GM12878 (cell line): Measurements from ENCODE around the gene ZNF226. TPM values are rescaled to one million over a fixed set of nuclear protein-coding genes. Genes with fewer than 3 reads are reported as not detected.

Source experiments
- ATAC-seq: fragments of 200-7000 bp; cut with Tn5 transposase; 3 replicates; pipeline ENCODE4 v1.9.1; 2020; ENCODE audit warnings: mild to moderate bottlenecking, moderate library complexity
- BruUV-seq: library from RNA; stranded (reverse); fragments of 400-500 nt; replicated peaks from 2 replicates; lab custom pipeline; 2021; lab: Mats Ljungman, UMichigan
- CTCF ChIA-PET: fragments of 300-600 bp; sonication (Branson Sonifier 250); formaldehyde crosslinking; extraction: SDS; loops from one replicate; lab custom pipeline; 2021; ENCODE audit warnings: inconsistent platforms; lab: Yijun Ruan, JAX
- POLR2A ChIA-PET: fragments of 350-600 bp; formaldehyde crosslinking; extraction: SDS; loops from one replicate; lab custom pipeline; 2021; ENCODE audit warnings: inconsistent platforms; lab: Charles Lee
- RAD21 ChIA-PET: fragments of 300-600 bp; sonication (Branson Sonifier 250); formaldehyde crosslinking; loops from one replicate; lab custom pipeline; 2023; ENCODE audit warnings: antibody characterized with exemption; ENCODE audit not compliant: unreplicated experiment; lab: Charles Lee
- SMC1A ChIA-PET: fragments of 300-600 bp; sonication (Branson Sonifier 250); formaldehyde crosslinking; loops from one replicate; lab custom pipeline; 2023; ENCODE audit not compliant: unreplicated experiment, uncharacterized antibody; lab: Charles Lee
- DNase-seq: peaks from one replicate; pipeline ENCODE4 v3.0.0-alpha.2; 2011; ENCODE audit warnings: low read depth, low spot score
- FAIRE-seq: peaks from 3 replicates; lab custom pipeline; 2011; peaks lifted over from hg19 to GRCh38; lab: Jason Lieb, UNC
- H2AFZ ChIP-seq: 2 replicates; pipeline ENCODE4 v1.6.0; 2011; ENCODE audit warnings: low read depth, low read length, control low read depth; ENCODE audit not compliant: control insufficient read depth
- H3K27ac ChIP-seq: 2 replicates; pipeline ENCODE4 v1.5.1; 2011; ENCODE audit warnings: control low read depth; ENCODE audit not compliant: control insufficient read depth, insufficient read depth
- H3K27me3 ChIP-seq, 2 experiments: replicated peaks in 1 of 2; 2 replicates each; pipeline versions ENCODE4 v1.6.0 to v1.6.1; 2011; ENCODE audit warnings: low read length in 1 of 2; ENCODE audit not compliant: control insufficient read depth in 2 of 2, insufficient read depth in 2 of 2
- H3K36me3 ChIP-seq, 2 experiments: 2 replicates each; pipeline ENCODE4 v1.5.1; 2011; ENCODE audit warnings: low read length in 1 of 2; ENCODE audit not compliant: control insufficient read depth in 2 of 2, insufficient read depth in 2 of 2
- H3K4me1 ChIP-seq: 2 replicates; pipeline ENCODE4 v1.6.1; 2011; ENCODE audit warnings: mild to moderate bottlenecking, low read length, moderate library complexity, mixed read lengths; ENCODE audit not compliant: control insufficient read depth, insufficient read depth
- H3K4me2 ChIP-seq: 2 replicates; pipeline ENCODE4 v1.6.0; 2011; ENCODE audit warnings: control low read depth; ENCODE audit not compliant: control insufficient read depth, insufficient read depth
- H3K4me3 ChIP-seq: fragments of 200-600 bp; sonication (generic); 2 replicates; pipeline ENCODE4 v1.5.1; 2016
- H3K79me2 ChIP-seq: 2 replicates; pipeline ENCODE4 v1.6.0; 2011; ENCODE audit warnings: low read length; ENCODE audit not compliant: control insufficient read depth, insufficient read depth
- H3K9ac ChIP-seq: 2 replicates; pipeline ENCODE4 v1.8.0; 2011; ENCODE audit warnings: low read length, control low read depth, mixed read lengths; ENCODE audit not compliant: control insufficient read depth, insufficient read depth
- H3K9me3 ChIP-seq: replicated peaks from 3 replicates; pipeline ENCODE4 v1.5.1; 2011; ENCODE audit warnings: mild to moderate bottlenecking, low read length; ENCODE audit not compliant: control insufficient read depth, insufficient read depth
- H4K20me1 ChIP-seq: 2 replicates; pipeline ENCODE4 v1.6.0; 2011; ENCODE audit not compliant: control insufficient read depth, insufficient read depth
- BHLHE40 ChIP-seq, 2 experiments: fragments of 450-650 bp in 1 of 2; IDR thresholded peaks; 2 replicates each; pipeline ENCODE4 v1.6.1; 2011 to 2017; ENCODE audit warnings: low read depth in 2 of 2, borderline replicate concordance in 1 of 2, improper control_type of control experiment in 1 of 2, low read length in 1 of 2, mild to moderate bottlenecking in 1 of 2
- CEBPB ChIP-seq, 2 experiments: fragments of 150-350 bp in 1 of 2; IDR thresholded peaks; 2 replicates each; pipeline ENCODE4 v1.6.1; 2012 to 2014; ENCODE audit warnings: low read depth in 2 of 2, low read length in 2 of 2, borderline replicate concordance in 1 of 2, inconsistent platforms in 1 of 2
- JUND ChIP-seq: IDR thresholded peaks from 2 replicates; pipeline ENCODE4 v1.6.1; 2012; ENCODE audit warnings: low read depth, mild to moderate bottlenecking, low read length, improper control_type of control experiment, moderate library complexity
- NR2F1 ChIP-seq: fragments of 450-650 bp; conservative IDR thresholded peaks from 2 replicates; pipeline ENCODE4 v1.6.1; 2017; ENCODE audit warnings: mild to moderate bottlenecking
- SIX5 ChIP-seq: IDR thresholded peaks from 2 replicates; pipeline ENCODE4 v1.6.1; 2011; ENCODE audit warnings: mild to moderate bottlenecking, low read depth, low read length, moderate library complexity; ENCODE audit not compliant: severe bottlenecking
- SMC3 ChIP-seq: IDR thresholded peaks from 2 replicates; pipeline ENCODE4 v1.6.1; 2011; ENCODE audit warnings: low read length, improper control_type of control experiment, borderline replicate concordance
- SREBF2 ChIP-seq: IDR thresholded peaks from 2 replicates; pipeline ENCODE4 v1.6.1; 2012; ENCODE audit warnings: mild to moderate bottlenecking, low read length
- SUPT20H ChIP-seq: IDR thresholded peaks from 2 replicates; pipeline ENCODE4 v1.6.1; 2011; ENCODE audit warnings: low read depth, mild to moderate bottlenecking, low read length, moderate library complexity, borderline replicate concordance; ENCODE audit not compliant: control insufficient read depth
- TBL1XR1 ChIP-seq: IDR thresholded peaks from 2 replicates; pipeline ENCODE4 v1.6.1; 2012; ENCODE audit warnings: low read depth, low read length, improper control_type of control experiment
- ZNF274 ChIP-seq: IDR thresholded peaks from one replicate; pipeline ENCODE4 v1.8.0; 2011; ENCODE audit not compliant: insufficient read length, insufficient read depth
- ZNF622 ChIP-seq: fragments of 450-650 bp; IDR thresholded peaks from 2 replicates; pipeline ENCODE4 v1.6.1; 2017; ENCODE audit warnings: mild to moderate bottlenecking, inconsistent platforms
- ZZZ3 ChIP-seq: IDR thresholded peaks from 2 replicates; pipeline ENCODE4 v1.6.1; 2011; ENCODE audit warnings: low read depth; ENCODE audit not compliant: control insufficient read depth, insufficient read length
- WGBS: methylation state at CpG from one replicate; pipeline ENCODE4 v1.1.6; 2016; ENCODE audit warnings: low lambda C conversion rate; ENCODE audit not compliant: insufficient replicate concordance, insufficient coverage; ENCODE audit errors: missing lambda C conversion rate; 5-methylcytosine and 5-hydroxymethylcytosine counted together
- in situ Hi-C: fragments of 300-500 bp; cut with MboI; formaldehyde crosslinking; loops from 9 replicates; pipeline ENCODE4 v1.14.3; 2018; ENCODE audit warnings: mixed read lengths
- intact Hi-C: fragments of 100-400 bp; cut with micrococcal nuclease; formaldehyde crosslinking; loops from one replicate; pipeline ENCODE4 v1.14.2; 2022; ENCODE audit not compliant: unreplicated experiment
- polyA plus RNA-seq, 11 experiments: library from polyadenylated mRNA; depleted of rRNA in 4 of 11; unstranded in 6 of 11; stranded (reverse) in 5 of 11; fragments of >200 nt; fragmentation: Nextera tagmentation in 4 of 11; fragmentation: Illumina TruSeq in 1 of 11; extraction: Ambion mirVana in 4 of 11; extraction: Trizol in 1 of 11; gene quantifications; 1 replicate in 1 of 11; 2 replicates in 10 of 11; pipeline versions ENCODE4 v1.2.1 to v1.2.3, GENCODE V29; 2011 to 2016; ENCODE audit warnings: inconsistent platforms in 2 of 11, missing spikeins in 2 of 11, low read depth in 1 of 11
- total RNA-seq, 4 experiments: library from RNA; depleted of rRNA in 3 of 4; stranded (reverse); fragments of >200 nt in 3 of 4; fragmentation: Illumina TruSeq in 1 of 4; extraction: Trizol in 1 of 4; gene quantifications; 2 replicates each; pipeline versions ENCODE4 v1.2.1 to v1.2.3, GENCODE V29; 2013 to 2021
- TF ChIP-seq, protein P1 (sequence below): IDR thresholded peaks from 2 replicates; pipeline ENCODE4 v1.6.1; 2012; ENCODE audit warnings: mild to moderate bottlenecking, low read depth, low read length
- TF ChIP-seq, protein P2 (sequence below): fragments of 450-650 bp; IDR thresholded peaks from 2 replicates; pipeline ENCODE4 v1.6.1; 2017; ENCODE audit warnings: mild to moderate bottlenecking, low read depth, inconsistent platforms; ENCODE audit not compliant: poor library complexity, severe bottlenecking
- TF ChIP-seq, protein P3 (sequence below): fragments of 450-650 bp; IDR thresholded peaks from 2 replicates; pipeline ENCODE4 v1.6.1; 2017; ENCODE audit warnings: low read depth, mild to moderate bottlenecking, moderate library complexity

ZNF226 gene
- total and polyA plus RNA-seq, 10 of the 15 experiments (the other 5 are each of a cell fraction or from before 2014, with no cell fraction given), result 13.7 to 35.3 (median 18.3) TPM

DNA sequence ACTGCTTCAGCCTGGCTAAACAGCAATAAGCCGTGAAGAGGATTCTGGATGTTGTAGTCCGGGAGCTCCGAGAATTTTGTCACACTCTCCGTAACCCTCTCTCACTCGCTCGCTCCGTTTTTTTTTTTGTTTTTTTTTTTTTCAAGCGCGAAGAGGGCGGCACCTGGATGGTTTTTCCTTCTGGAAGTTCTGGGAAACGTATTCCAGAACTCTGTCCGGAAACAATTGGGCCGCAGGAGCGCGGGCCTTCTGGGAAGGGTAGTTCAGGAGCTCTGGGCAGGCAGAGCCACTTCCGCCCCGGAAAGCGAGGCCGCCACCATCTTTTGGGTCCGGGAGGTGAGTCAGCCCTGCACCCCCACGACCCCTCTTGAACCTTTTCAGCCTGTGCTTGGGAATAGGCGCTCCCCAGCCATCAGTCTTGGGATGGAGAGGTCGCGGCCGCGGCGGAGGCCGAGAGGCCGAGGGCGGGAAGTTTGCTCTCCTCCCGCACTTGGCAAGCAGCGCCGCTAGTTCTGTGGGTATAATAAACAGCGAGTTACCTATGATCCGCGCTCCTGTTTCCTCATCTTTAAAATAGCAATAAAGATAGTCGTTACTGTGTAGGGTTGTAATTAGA is 47.5 kb downstream of the ZNF226 start, which contains the start of gene ZNF227:
Gene ZNF227, plus strand, starts transcription at position 283 of the 616 bp plus-strand sequence. CDS start 5,261 bp downstream, outside the sequence.
- peak; percentile 93 for FAIRE-seq
- peak; percentile 76 for TF ChIP-seq NR2F1
- no peak for TF ChIP-seq ZNF622
- TF ChIP-seq ZNF274, result no peak
- TF ChIP-seq, protein P1, sequence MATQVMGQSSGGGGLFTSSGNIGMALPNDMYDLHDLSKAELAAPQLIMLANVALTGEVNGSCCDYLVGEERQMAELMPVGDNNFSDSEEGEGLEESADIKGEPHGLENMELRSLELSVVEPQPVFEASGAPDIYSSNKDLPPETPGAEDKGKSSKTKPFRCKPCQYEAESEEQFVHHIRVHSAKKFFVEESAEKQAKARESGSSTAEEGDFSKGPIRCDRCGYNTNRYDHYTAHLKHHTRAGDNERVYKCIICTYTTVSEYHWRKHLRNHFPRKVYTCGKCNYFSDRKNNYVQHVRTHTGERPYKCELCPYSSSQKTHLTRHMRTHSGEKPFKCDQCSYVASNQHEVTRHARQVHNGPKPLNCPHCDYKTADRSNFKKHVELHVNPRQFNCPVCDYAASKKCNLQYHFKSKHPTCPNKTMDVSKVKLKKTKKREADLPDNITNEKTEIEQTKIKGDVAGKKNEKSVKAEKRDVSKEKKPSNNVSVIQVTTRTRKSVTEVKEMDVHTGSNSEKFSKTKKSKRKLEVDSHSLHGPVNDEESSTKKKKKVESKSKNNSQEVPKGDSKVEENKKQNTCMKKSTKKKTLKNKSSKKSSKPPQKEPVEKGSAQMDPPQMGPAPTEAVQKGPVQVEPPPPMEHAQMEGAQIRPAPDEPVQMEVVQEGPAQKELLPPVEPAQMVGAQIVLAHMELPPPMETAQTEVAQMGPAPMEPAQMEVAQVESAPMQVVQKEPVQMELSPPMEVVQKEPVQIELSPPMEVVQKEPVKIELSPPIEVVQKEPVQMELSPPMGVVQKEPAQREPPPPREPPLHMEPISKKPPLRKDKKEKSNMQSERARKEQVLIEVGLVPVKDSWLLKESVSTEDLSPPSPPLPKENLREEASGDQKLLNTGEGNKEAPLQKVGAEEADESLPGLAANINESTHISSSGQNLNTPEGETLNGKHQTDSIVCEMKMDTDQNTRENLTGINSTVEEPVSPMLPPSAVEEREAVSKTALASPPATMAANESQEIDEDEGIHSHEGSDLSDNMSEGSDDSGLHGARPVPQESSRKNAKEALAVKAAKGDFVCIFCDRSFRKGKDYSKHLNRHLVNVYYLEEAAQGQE, result no peak
- TF ChIP-seq SREBF2, result 0 out of 2 replicates have a peak, but pooled peaks have one; percentile 37
- TF ChIP-seq SIX5, result peak; percentile 89
- TF ChIP-seq SUPT20H, result no peak
- TF ChIP-seq ZZZ3, result no peak
- TF ChIP-seq TBL1XR1, result 0 out of 2 replicates have a peak, but pooled peaks have one; percentile 22
- no peak for TF ChIP-seq SMC3
- TF ChIP-seq, protein P2, sequence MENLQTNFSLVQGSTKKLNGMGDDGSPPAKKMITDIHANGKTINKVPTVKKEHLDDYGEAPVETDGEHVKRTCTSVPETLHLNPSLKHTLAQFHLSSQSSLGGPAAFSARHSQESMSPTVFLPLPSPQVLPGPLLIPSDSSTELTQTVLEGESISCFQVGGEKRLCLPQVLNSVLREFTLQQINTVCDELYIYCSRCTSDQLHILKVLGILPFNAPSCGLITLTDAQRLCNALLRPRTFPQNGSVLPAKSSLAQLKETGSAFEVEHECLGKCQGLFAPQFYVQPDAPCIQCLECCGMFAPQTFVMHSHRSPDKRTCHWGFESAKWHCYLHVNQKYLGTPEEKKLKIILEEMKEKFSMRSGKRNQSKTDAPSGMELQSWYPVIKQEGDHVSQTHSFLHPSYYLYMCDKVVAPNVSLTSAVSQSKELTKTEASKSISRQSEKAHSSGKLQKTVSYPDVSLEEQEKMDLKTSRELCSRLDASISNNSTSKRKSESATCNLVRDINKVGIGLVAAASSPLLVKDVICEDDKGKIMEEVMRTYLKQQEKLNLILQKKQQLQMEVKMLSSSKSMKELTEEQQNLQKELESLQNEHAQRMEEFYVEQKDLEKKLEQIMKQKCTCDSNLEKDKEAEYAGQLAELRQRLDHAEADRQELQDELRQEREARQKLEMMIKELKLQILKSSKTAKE, result peak; percentile 20
- TF ChIP-seq BHLHE40 (IDR thresholded peaks at IDR 0.05; ENCODE audit: borderline replicate concordance in 1 of 2, low read depth in 2 of 2, low read length in 1 of 2), result peak in 1 of 2 experiments; percentile 21; a peak in 1 of 4 replicates
- no peak for TF ChIP-seq CEBPB (IDR thresholded peaks at IDR 0.05; ENCODE audit: borderline replicate concordance in 1 of 2, low read depth in 2 of 2, low read length in 2 of 2)
- TF ChIP-seq JUND, result peak; percentile 37; the same call in 1 of the 2 replicates
- TF ChIP-seq, protein P3, sequence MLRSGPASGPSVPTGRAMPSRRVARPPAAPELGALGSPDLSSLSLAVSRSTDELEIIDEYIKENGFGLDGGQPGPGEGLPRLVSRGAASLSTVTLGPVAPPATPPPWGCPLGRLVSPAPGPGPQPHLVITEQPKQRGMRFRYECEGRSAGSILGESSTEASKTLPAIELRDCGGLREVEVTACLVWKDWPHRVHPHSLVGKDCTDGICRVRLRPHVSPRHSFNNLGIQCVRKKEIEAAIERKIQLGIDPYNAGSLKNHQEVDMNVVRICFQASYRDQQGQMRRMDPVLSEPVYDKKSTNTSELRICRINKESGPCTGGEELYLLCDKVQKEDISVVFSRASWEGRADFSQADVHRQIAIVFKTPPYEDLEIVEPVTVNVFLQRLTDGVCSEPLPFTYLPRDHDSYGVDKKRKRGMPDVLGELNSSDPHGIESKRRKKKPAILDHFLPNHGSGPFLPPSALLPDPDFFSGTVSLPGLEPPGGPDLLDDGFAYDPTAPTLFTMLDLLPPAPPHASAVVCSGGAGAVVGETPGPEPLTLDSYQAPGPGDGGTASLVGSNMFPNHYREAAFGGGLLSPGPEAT, result peak; percentile 84

More for the DNA sequence above, 47.5 kb downstream of the ZNF226 start, which contains the start of gene ZNF227:
- peaks cover 2% of the 10 kb centered on the region; the same call in 2 of the 3 replicates for H3K9me3 ChIP-seq
- peak within 1 kb of the TSS; percentile 82 for H3K4me3 ChIP-seq
- in situ Hi-C loops (no loop called here), intact Hi-C loops (loop anchor here (2.0 kb wide), 1 partner anchor 48 kb away; the partner anchor contains the start of gene ZNF226)
- ChIA-PET POLR2A (interaction anchor here (0.7 to 1.8 kb wide), 6 partner anchors 46 to 981 kb away, joined by 3 to 16 read pairs (median 5); partner anchors contain the start of gene ZNF226), RAD21 (interaction anchor here (0.7 to 1.5 kb wide), 7 partner anchors 44 to 558 kb away, joined by 3 to 11 read pairs (median 3); partner anchors contain the start of genes ZNF226 and ZNF45), CTCF (interaction anchor here (0.6 kb wide), 1 partner anchor 618 kb away, joined by 3 read pairs; no protein-coding TSS in a partner anchor), SMC1A (interaction anchor here (0.6 to 0.8 kb wide), 4 partner anchors 44 to 1906 kb away, joined by 3 to 4 read pairs (median 3); partner anchors contain the start of gene ZNF226)
- H3K4me1 ChIP-seq, result no peaks in the 10 kb centered on the region
- H3K4me2 ChIP-seq, result peak within 1 kb of the TSS; percentile 88
- peak within 1 kb of the TSS; percentile 82 for H3K27ac ChIP-seq
- H3K9ac ChIP-seq, result peak within 1 kb of the TSS; percentile 80
- no peaks in the 10 kb centered on the region for H4K20me1 ChIP-seq
- ATAC-seq (peak; percentile 98), DNase-seq (peak; percentile 48)
- no peaks in the 10 kb centered on the region for H3K27me3 ChIP-seq
- BruUV-seq, result no TSS peak
- WGBS, result 0% methylated on average over 36 of the region's 37 CpGs
- peak within 1 kb of the TSS; percentile 98 for H2AFZ ChIP-seq
- peaks cover 0 to 7% of the 10 kb centered on the region in 2 experiments; a peak in 2 of 4 replicates for H3K36me3 ChIP-seq
- peaks cover 13% of the 10 kb centered on the region for H3K79me2 ChIP-seq
